HG02763 (cell line): Measurements from ENCODE around the gene ACKR2.

Source experiments
- ATAC-seq: cut with Tn5 transposase; IDR thresholded peaks from one replicate; pipeline ENCODE4 v1.9.1; 2021; ENCODE audit warnings: mild to moderate bottlenecking, moderate library complexity; ENCODE audit not compliant: unreplicated experiment

Gene ACKR2

DNA sequence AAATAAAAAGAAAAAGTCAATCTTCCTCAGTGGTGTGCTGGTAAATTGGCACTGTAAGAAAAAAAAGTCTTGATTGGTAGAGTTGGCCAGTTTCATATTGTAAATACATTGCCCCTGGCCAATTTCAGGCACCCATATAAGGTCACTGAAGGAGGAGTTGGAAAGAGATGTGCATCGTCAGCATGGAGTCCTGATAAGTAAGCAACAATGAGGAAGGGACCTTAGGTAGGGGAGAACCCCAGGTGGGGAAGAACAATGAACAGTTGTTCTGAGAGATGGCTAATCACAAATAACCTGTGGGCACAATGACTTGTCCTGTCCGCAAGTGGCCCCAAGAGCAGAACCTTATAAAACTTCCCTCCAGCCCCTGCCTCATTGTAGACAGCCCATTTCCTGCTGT is 75.1 kb downstream of the ACKR2 start:
- ATAC-seq: no peak

GRCh38 chr3:42886294-42886822 is 77.1 kb downstream of the ACKR2 start:
- ATAC-seq: no peak

DNA sequence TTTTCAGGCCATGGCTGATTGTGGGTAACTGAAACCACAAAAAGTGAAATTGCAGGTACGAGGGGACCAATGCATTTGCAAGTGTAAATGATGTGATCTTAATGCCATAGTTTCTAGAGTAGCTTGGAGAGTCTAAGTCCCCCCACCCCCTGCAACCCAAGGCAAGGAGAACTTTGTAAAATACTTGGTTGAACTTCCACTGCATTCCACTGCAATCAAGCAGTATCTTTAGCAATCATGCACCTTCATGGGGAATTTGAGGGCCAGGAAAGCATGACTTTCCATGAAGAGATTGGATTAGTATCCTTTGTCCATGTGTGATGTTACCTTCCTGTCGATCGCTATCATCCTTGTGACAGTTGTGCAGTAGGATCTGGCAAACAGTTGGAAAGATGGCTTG is 77.8 kb downstream of the ACKR2 start:
- ATAC-seq: no peak

GRCh38 chr3:42891042-42891441 is 81.8 kb downstream of the ACKR2 start:
- no peak for ATAC-seq

- no peak for ATAC-seq
Observed at GRCh38 chr3:42892169-42892568, 82.9 kb downstream of the ACKR2 start.

DNA sequence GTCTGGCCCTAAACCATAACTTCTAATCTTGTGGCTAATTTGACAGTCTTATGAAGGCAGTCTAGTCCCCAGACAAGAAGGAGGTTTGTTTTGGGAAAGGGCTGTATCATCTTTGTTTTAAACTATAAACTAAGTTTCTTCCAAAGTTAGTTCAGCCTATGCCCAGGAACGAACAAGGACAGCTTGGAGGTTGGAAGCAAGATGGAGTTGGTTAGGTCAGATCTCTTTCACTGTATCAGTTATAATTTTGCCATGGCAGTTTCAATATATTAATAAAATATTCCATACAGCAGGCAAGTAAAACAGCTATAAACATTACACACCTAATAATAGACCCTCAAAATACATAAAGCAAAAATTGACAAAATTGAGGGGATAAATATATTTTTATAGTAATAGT is 83.6 kb downstream of the ACKR2 start:
- ATAC-seq: no peak

DNA sequence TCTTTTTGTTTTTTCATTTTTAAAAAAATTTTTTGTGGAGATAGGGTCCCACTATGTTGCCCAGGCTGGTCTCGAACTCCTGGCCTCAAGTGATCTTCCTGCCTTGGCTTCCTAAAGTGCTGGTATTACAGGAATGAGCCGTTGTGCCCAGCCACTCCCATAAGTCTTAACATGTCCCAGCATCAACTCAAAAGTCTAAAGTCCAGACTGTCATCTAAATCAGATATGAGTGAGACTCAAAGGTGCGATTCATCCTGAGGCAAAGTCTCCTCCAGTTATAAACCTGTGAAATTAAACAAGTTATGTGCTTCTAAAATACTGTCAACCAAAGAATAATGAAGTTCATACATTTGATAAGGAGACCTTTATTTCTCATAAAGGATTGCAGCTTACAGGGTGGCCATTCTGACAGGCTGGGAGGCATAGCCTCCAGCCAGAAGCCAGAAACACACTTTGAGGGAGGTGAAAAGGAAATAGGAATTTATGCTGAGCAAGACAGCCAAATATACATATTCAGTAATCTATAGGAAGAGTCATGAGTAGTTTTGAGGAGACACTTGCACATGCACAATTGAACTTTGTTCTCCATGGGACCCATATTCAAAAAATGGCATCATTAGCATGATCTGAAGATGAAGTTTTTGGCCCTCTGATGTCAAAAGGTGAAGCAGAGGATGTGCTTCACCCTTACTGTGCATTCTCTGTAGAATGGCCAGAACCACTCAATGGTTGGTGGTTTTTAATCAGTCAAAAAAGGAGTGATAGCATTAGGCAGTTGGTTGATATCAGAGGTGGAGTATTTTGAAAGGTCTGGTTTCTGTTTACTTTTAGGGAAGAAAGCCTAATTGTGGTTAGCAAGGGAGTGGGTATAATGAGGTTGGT is 85.7 kb downstream of the ACKR2 start:
- no peak for ATAC-seq

GRCh38 chr3:42895580-42895868 is 86.3 kb downstream of the ACKR2 start:
- ATAC-seq: no peak

DNA sequence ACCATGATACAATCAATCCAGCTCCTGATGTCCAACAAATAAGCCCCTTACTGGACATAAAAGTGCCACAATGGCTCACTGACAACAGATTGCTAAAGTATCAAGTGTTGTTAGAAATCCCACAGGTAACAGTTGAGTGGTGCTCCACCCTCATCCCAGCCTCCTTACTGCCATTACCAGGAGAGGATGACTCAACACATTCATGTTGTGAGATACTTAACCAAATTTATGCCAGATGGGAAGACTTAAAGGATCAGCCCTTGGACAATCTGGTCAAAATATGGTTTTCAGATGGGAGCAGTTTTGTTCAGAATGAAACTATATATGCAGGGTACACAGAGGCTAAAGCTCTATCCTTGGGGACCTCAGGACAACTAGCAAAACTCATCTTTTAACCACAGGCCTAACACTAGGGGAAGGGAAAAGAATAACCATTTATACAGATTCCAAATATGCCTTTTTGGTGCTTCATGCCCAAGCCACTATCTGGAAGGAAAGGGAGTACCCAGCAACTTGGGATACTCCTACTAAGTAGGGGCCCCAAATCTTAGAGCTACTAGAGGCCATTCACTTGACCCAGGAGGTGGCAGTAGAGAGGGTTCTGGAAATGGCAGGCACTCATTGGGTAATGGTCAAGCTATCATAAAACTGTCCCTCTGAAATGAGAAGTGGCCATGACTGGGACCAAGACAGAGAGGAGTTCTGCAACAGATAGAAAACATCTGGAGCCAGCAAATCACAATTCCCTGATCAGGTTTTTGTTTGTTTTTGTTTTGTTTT is 89.8 kb downstream of the ACKR2 start:
- no peak for ATAC-seq

- ATAC-seq: no peak
Observed at GRCh38 chr3:42900226-42901072, 91.2 kb downstream of the ACKR2 start.

DNA sequence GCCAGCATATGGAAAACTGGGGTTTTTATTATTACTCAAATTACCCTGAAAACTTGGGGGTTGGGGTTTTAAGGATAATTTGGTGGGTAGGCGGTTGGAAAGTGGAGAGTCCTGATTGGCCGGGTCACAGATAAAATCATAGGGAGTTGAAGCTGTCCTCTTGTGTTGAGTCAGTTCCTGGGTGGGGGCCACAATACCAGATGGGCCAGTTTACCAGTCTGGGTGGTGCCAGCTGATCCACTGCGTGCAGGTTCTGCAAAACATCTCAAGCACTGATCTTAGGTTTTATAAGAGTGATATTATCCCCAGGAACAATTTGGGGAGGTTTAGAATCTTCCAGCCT is 91.8 kb downstream of the ACKR2 start:
- ATAC-seq: no peak

GRCh38 chr3:42902257-42902656 is 93.0 kb downstream of the ACKR2 start:
- no peak for ATAC-seq

DNA sequence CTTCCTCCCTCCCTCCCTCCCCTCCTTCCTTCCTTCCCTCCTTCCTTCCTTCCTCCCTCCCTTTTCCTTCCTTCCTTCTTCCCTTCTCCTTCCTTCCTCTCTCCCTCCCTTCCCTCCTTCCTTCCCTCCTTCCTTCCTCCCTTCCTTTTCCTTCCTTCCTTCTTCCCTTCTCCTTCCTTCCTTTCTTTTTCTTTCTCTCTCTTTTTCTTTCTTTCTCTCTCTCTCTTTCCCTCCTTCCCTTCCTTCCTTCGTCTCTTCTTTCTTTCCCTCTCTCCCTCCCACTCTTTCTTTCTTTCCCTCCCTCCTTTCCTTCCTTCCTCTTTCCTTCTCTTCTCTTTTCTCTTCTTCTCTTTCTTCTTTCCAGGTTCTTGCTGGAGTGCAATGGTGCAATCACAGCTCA is 94.8 kb downstream of the ACKR2 start:
- ATAC-seq: no peak

DNA sequence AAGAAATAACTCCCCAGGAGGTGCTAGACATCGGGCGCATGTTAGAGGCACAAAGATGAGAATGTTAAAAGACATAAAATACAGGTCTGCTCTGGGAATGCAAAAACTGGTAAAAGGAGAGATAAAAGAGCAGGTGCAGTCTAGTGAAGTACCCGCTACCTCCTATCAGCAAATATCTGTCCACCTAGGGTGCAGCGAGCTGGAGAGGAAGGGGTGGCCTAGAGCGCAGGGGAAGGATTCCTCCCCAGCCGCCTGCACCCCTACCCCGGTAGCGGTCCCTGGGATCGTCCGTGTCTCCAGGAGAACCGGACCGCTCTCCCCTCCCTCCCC is 96.5 kb downstream of the ACKR2 start:
- ATAC-seq: no peak

DNA sequence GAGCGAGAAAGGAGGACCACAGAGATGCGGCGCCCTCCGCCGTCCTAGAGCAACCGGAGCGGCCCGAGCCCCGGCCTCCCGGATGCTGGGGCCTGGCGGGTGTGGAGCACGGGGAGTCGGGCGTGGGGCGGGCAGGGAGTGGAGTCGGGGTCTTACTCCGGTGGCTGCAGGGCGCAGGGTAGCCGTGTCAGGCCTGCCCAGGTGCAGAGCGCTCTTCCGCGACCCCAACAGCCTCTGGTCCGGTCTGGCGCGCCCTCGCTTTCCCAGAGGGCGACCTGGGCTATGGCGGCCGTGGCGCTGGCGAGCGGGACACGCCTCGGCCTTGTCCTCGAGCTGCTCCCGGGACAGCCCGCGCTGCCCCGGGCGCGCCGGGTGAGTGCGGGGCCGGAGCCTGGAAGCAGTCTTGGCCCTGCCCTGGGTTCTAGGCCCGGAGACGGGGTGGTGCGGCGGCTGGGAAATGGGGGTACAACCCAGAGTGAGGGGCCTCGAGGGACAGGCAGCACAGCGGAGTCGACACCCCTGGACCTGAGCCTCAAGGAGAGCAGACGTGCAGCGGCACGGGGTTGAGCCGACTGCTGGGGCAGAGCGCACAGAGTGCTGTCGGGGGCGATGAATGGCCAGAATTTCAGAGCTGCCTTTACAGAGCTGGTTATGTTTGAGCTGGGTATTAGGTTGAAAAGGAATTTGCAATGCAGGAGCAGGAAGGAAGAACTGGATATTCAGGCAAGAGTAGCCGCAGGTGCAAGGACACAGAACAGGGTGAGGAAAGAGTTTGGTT is 97.0 kb downstream of the ACKR2 start, which contains the start of gene ZNF662:
TSS of gene ZNF662 (plus strand) at position 73 of the 778 bp plus-strand sequence. CDS start 1,973 bp downstream, outside the sequence.
- ATAC-seq: no peak

- no peak for ATAC-seq
Observed at GRCh38 chr3:42906848-42907183, 97.6 kb downstream of the ACKR2 start.

DNA sequence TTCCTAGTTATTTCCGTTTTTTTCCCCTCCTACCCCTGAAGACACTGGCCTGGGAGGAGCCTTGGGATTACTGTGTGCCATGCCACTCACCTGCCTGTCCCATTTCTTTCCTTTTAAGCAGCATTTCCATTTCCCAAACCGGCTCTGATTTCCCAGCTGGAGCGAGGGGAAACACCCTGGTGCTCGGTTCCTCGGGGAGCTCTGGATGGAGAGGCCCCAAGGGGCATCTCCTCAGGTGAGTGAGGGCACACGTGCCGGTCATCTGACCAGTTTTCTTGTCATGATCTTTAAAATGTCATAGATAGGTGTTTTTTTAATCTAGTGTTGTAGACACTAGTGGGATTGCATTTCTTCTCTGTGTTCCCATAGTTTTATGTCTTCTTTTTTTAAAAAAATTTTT is 99.4 kb downstream of the ACKR2 start:
- ATAC-seq: no peak

- ATAC-seq: no peak
Observed at GRCh38 chr3:42911551-42911950, 102.3 kb downstream of the ACKR2 start.

DNA sequence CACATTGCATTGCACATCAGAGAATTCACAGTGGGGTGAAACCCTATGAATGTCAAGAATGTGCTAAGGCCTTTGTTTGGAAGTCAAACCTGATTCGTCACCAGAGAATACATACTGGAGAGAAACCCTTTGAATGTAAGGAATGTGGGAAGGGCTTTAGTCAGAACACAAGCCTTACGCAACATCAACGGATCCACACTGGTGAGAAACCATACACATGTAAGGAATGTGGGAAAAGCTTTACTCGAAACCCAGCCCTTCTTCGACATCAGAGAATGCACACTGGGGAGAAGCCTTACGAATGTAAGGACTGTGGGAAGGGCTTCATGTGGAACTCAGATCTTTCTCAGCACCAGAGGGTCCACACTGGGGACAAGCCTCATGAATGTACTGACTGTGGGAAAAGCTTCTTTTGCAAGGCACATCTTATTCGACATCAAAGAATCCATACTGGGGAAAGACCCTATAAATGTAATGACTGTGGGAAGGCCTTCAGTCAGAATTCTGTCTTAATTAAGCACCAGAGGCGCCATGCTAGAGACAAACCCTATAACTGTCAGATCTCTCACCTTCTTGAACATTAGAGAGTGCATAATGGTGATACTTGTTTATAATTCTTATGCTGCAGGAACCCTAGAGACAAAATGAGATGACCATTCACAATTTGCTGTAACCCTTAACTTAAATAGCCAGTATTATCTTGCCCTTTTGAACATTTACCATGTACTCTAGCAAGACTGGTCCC is 105.7 kb downstream of the ACKR2 start:
- no peak for ATAC-seq
